ENCODE results near the gene PITX2.

Gene PITX2

DNA sequence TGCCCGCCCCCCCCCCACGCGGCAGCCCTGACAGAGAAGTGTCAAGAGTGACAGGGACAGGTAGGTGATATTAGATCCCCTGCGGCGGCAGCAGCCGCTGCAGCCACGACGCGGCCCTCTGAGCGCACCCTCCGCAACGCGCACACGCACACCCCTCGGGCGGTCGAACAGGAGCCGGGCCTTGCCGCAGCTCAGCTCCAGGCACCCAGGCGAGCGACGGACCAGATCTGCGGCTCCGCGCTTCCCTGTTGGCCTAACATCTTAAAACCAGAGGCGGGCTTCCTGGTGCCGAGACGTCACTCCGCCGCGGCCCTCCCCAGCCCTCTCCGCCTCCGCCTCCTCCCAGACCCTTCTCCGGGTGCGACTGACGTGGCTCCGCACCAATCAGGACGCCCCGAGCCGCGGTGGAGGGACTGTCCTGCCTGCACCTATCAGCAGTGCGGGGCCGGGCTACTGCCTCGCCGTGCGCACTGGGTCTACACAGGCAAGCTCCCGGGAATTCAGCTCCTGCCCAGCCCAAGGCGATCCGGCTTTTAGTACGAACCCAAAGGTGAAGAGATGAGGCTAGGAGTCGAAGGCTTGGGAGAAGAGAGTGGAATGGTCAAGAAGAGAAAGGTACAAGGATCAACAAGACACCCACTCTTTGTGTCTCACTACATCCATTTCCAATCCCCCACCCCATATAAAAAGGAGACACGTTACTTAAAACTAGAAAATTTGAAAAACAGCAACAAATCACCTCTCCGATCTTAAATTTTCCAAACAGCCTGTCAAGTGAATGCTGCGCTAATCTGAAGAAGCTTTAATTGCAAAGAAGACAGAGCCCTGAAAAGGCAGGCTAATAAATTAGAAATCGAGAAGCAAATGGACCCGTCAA is at the start of gene PITX2:
Gene PITX2 (minus strand): TSS at position 237 of the 877 bp plus-strand sequence. CDS start 617 bp downstream, outside the sequence.
- no peak for TF ChIP-seq CTCF (IDR thresholded peaks at IDR 0.05)

DNA sequence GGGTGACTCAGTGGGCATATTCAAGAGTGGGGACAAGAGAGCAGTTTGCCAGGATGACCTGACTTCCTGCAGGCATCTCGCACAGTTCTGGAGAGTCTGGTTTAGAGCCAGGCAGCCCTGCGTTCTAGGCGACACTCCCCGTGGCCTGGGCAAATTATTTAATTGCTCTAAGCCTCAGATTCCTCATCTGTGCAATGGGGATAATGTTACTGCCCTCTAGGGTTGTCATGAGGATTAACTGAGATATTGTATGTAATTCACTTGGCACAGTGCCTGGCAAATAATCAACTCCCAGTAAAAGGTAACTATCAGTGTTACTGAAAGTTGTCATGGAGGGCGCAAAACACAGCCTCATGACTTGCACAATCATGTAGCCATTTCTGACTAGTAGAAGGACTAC is 48.8 kb upstream of the PITX2 start:
- no peak for TF ChIP-seq CTCF (IDR thresholded peaks at IDR 0.05)

DNA sequence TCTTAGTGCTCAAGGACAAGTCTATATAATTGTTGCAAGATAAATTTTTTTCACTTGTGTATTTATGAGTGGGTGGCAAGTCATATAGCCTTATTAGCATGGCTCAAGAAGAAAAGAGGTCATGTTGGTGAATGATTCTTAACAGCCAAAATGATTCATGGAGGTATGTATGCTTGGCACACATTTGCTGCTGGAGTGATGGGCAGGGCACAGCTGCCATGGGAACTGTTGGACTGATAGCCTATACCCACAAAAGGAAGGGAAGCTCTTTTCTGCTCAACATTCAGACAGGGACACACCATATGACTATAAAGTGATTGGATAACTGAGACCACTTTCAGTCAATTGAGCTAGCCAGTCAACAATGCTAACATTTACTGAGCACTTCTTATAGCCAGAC is 46.8 kb upstream of the PITX2 start:
- no peak for TF ChIP-seq CTCF (IDR thresholded peaks at IDR 0.05)

DNA sequence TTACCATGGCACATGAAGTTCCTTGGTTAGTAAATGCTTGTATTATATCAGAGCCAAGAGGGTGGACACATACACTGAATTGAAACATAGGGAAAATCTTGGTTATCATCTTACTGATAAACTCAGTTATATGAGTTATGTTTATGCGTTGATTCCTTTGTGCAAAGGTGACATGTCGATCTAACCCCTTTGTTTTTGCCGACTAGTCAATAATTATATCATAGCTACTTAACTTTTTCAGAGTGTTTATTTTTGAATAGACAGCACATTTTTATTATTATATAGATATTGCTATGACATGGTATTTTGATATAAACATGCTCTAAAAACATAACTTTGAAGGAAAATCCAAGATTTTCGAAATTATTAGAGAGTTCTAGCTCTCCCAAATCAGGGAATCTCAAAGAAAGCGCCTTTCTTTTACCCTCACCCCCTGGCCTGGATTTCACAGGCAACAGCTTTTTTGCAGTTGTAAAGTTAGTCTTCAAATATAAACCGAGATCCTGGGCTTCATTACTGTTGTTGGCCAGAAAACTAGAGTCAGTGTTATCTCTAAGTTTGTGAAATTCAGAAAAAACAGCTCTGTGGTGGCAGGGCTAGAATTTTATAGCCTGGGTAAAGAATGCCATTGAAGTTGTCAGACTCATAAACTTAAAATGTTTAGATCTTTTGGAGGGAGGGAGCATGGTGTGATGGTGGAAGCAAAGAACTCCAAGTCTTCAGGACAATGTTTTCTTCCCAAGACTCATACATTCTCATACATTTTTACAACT is 45.8 kb upstream of the PITX2 start:
- no peak for TF ChIP-seq CTCF (IDR thresholded peaks at IDR 0.05)

- no peak for TF ChIP-seq CTCF (IDR thresholded peaks at IDR 0.05)
These were observed 44.8 kb upstream of the PITX2 start for GRCh38 chr4:110667670-110668069.

- TF ChIP-seq CTCF (IDR thresholded peaks at IDR 0.05), result no peak
These were observed 43.2 kb upstream of the PITX2 start for GRCh38 chr4:110666030-110666429.

GRCh38 chr4:110663738-110664444 is 41.0 kb upstream of the PITX2 start:
- TF ChIP-seq CTCF (IDR thresholded peaks at IDR 0.05), result no peak

All from LNCAP (cell line).